ENCODE measurements around the gene SH3BP5.

DNA sequence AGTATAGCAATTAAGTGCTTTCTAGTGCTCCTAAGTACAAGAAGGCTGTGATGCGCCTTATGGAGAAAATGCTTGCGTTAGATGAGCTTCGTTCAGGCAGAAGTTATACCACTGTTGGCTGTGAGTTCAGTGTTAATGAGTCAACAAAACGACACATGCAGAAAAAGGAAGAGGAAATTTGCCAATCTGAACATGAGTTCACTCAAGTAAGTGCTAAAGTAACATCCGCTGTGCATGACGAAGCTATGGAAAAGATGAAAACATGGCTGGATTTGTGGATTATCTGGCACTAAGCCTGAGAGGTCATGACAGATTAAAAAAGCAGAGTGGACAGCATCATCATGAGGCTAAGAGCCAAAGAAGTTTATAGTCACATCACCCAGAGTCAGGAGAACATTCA is 36.9 kb downstream of the SH3BP5 start:
- TF ChIP-seq, protein P1, sequence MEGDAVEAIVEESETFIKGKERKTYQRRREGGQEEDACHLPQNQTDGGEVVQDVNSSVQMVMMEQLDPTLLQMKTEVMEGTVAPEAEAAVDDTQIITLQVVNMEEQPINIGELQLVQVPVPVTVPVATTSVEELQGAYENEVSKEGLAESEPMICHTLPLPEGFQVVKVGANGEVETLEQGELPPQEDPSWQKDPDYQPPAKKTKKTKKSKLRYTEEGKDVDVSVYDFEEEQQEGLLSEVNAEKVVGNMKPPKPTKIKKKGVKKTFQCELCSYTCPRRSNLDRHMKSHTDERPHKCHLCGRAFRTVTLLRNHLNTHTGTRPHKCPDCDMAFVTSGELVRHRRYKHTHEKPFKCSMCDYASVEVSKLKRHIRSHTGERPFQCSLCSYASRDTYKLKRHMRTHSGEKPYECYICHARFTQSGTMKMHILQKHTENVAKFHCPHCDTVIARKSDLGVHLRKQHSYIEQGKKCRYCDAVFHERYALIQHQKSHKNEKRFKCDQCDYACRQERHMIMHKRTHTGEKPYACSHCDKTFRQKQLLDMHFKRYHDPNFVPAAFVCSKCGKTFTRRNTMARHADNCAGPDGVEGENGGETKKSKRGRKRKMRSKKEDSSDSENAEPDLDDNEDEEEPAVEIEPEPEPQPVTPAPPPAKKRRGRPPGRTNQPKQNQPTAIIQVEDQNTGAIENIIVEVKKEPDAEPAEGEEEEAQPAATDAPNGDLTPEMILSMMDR (conservative IDR thresholded peaks at IDR 0.05) = no peak
- TF ChIP-seq EZH2 (IDR thresholded peaks at IDR 0.05; ENCODE audit: low read depth) = no peak
